Activated CD8-positive, alpha-beta T cell treated with anti-CD3 and anti-CD28 coated beads for 36 hours (primary cell): Measurements from ENCODE around the gene UBE2J2. TPM values are rescaled to one million over a fixed set of nuclear protein-coding genes. Genes with fewer than 3 reads are reported as not detected.

Experiments
- ATAC-seq: fragments of 200-7000 bp; cut with Tn5 transposase; one replicate; pipeline ENCODE4 v1.10.0; 2021; ENCODE audit warnings: mild to moderate bottlenecking, moderate library complexity
- CTCF ChIA-PET: fragments of 350-600 bp; sonication (Branson Sonifier 250); formaldehyde crosslinking; loops from one replicate; lab custom pipeline; 2021; ENCODE audit warnings: antibody characterized with exemption; lab: Charles Lee
- POLR2A ChIA-PET: fragments of 350-600 bp; sonication (Branson Sonifier 250); formaldehyde crosslinking; loops from one replicate; lab custom pipeline; 2021; ENCODE audit warnings: antibody characterized with exemption; lab: Charles Lee
- DNase-seq: peaks from one replicate; pipeline ENCODE4 v3.0.0-alpha.2; 2020
- H3K27ac Mint-ChIP-seq: one replicate; pipeline ENCODE4 v1.8.0; 2021; ENCODE audit warnings: mild to moderate bottlenecking, mixed read lengths
- H3K27me3 Mint-ChIP-seq: one replicate; pipeline ENCODE4 v1.8.0; 2021; ENCODE audit warnings: mixed read lengths
- H3K36me3 Mint-ChIP-seq: one replicate; pipeline ENCODE4 v1.8.0; 2021; ENCODE audit warnings: low read depth, mixed read lengths
- H3K4me1 Mint-ChIP-seq: one replicate; pipeline ENCODE4 v1.8.0; 2021; ENCODE audit warnings: low read depth, mixed read lengths
- H3K4me3 Mint-ChIP-seq: one replicate; pipeline ENCODE4 v1.8.0; 2021; ENCODE audit warnings: mild to moderate bottlenecking, moderate library complexity, mixed read lengths
- H3K9me3 Mint-ChIP-seq: one replicate; pipeline ENCODE4 v1.8.0; 2021; ENCODE audit warnings: mixed read lengths
- CTCF ChIP-seq: fragments of 200-600 bp; IDR thresholded peaks from one replicate; pipeline ENCODE4 v1.8.0; 2022; ENCODE audit warnings: antibody characterized with exemption, mild to moderate bottlenecking
- intact Hi-C: fragments of 100-400 bp; cut with micrococcal nuclease; formaldehyde crosslinking; loops from one replicate; pipeline ENCODE4 v1.10.0; 2022
- total RNA-seq, 2 experiments: library from RNA; stranded (reverse); gene quantifications; one replicate each; pipeline ENCODE4 v1.2.3, GENCODE V29; 2021

Gene UBE2J2
- total RNA-seq, 2 experiments from 2014 or later: 52.3 to 59.2 TPM

- Mint-ChIP-seq H3K36me3 (no peaks in the 10 kb centered on the region), H3K9me3 (no peaks in the 10 kb centered on the region), H3K4me3 (no peak overlapping the region), H3K4me1 (no peaks in the 10 kb centered on the region), H3K27me3 (no peaks in the 10 kb centered on the region), H3K27ac (no peak overlapping the region)
- ChIA-PET CTCF (no interaction called here), POLR2A (no interaction called here)
- intact Hi-C loops: no loop called here
- TF ChIP-seq CTCF: no peak
- ATAC-seq (no peak), DNase-seq (no peak)
These were observed 29.9 kb downstream of the UBE2J2 start for GRCh38 chr1:1243807-1244191.

- no peak overlapping the region for H3K4me3 Mint-ChIP-seq
- no peaks in the 10 kb centered on the region for H3K4me1 Mint-ChIP-seq
- H3K9me3 Mint-ChIP-seq: no peaks in the 10 kb centered on the region
- no peak for ATAC-seq
- TF ChIP-seq CTCF: no peak
- intact Hi-C loops: no loop called here
- no peaks in the 10 kb centered on the region for H3K36me3 Mint-ChIP-seq
- H3K27me3 Mint-ChIP-seq: no peaks in the 10 kb centered on the region
- CTCF ChIA-PET: no interaction called here
- POLR2A ChIA-PET: interaction anchor here (1.3 to 1.7 kb wide), 2 partner anchors 12 to 35 kb away, joined by 3 to 4 read pairs; partner anchors contain the start of genes B3GALT6 and SDF4
- no peak for DNase-seq
- no peak overlapping the region for H3K27ac Mint-ChIP-seq
These were observed 30.4 kb downstream of the UBE2J2 start for GRCh38 chr1:1243266-1243660.

- no peak for TF ChIP-seq CTCF
- Mint-ChIP-seq H3K36me3 (no peaks in the 10 kb centered on the region), H3K4me1 (no peaks in the 10 kb centered on the region), H3K9me3 (no peaks in the 10 kb centered on the region), H3K27me3 (no peaks in the 10 kb centered on the region), H3K27ac (no peak overlapping the region), H3K4me3 (no peak overlapping the region)
- ATAC-seq (no peak), DNase-seq (no peak)
- ChIA-PET CTCF (no interaction called here), POLR2A (interaction anchor here (1.0 to 1.7 kb wide), 3 partner anchors 8 to 34 kb away, joined by 3 to 4 read pairs (median 3); partner anchors contain the start of genes B3GALT6 and SDF4)
- intact Hi-C loops: no loop called here
These were observed 31.0 kb downstream of the UBE2J2 start for GRCh38 chr1:1242461-1243265.

- ChIA-PET CTCF (interaction anchor here (2.1 kb wide), 1 partner anchor 119 kb away, joined by 6 read pairs; no protein-coding TSS in a partner anchor), POLR2A (interaction anchor here (1.0 to 1.7 kb wide), 3 partner anchors 9 to 57 kb away, joined by 3 to 4 read pairs (median 3); no protein-coding TSS in a partner anchor)
- no peaks in the 10 kb centered on the region for H3K27me3 Mint-ChIP-seq
- no peak overlapping the region for H3K27ac Mint-ChIP-seq
- no peak for DNase-seq
- ATAC-seq: no peak
- intact Hi-C loops: no loop called here
- H3K4me3 Mint-ChIP-seq: no peak overlapping the region
- H3K36me3 Mint-ChIP-seq: no peaks in the 10 kb centered on the region
- H3K4me1 Mint-ChIP-seq: no peaks in the 10 kb centered on the region
- no peaks in the 10 kb centered on the region for H3K9me3 Mint-ChIP-seq
- no peak for TF ChIP-seq CTCF
These were observed 31.9 kb downstream of the UBE2J2 start for GRCh38 chr1:1241588-1242219.
